OCI-LY1 (cell line): ENCODE results near the gene DENND5A.

ENCODE experiments used
- H2AFZ ChIP-seq: fragments of 200-600 bp; sonication (generic), shearing (Covaris generic); 2 replicates; pipeline ENCODE4 v1.6.0; 2014; ENCODE audit warnings: antibody characterized with exemption, mild to moderate bottlenecking, low read length
- H3F3A ChIP-seq: fragments of 200-600 bp; sonication (generic), shearing (Covaris generic); 2 replicates; pipeline ENCODE4 v1.6.0; 2014; ENCODE audit warnings: mild to moderate bottlenecking, antibody characterized with exemption, low read length, moderate library complexity; ENCODE audit not compliant: insufficient read depth
- H3K27ac ChIP-seq: fragments of 200-600 bp; sonication (generic); 2 replicates; pipeline ENCODE4 v1.5.1; 2014; ENCODE audit warnings: low read length, mixed run types, mild to moderate bottlenecking, low read depth; ENCODE audit not compliant: poor library complexity, severe bottlenecking
- H3K27me3 ChIP-seq: fragments of 200-600 bp; sonication (generic); 2 replicates; pipeline ENCODE4 v1.6.0; 2014; ENCODE audit warnings: antibody characterized with exemption, mild to moderate bottlenecking, low read length, moderate library complexity; ENCODE audit not compliant: insufficient read depth
- H3K36me3 ChIP-seq: fragments of 200-600 bp; sonication (generic); 2 replicates; pipeline ENCODE4 v1.6.1; 2014; ENCODE audit warnings: mild to moderate bottlenecking, antibody characterized with exemption, low read length, moderate library complexity, mixed read lengths; ENCODE audit not compliant: insufficient read depth
- H3K4me1 ChIP-seq: fragments of 200-600 bp; sonication (generic); 2 replicates; pipeline ENCODE4 v1.5.1; 2014; ENCODE audit warnings: mild to moderate bottlenecking, low read length, moderate library complexity; ENCODE audit not compliant: insufficient read depth, severe bottlenecking
- H3K4me2 ChIP-seq: fragments of 200-600 bp; sonication (generic), shearing (Covaris generic); 2 replicates; pipeline ENCODE4 v1.6.1; 2014; ENCODE audit warnings: low read length
- H3K4me3 ChIP-seq: fragments of 200-600 bp; sonication (generic); 2 replicates; pipeline ENCODE4 v1.5.1; 2014; ENCODE audit warnings: low read length, low read depth, mild to moderate bottlenecking, mixed read lengths; ENCODE audit not compliant: poor library complexity, severe bottlenecking
- H3K79me2 ChIP-seq: fragments of 200-600 bp; shearing (Covaris generic); 2 replicates; pipeline ENCODE4 v1.6.1; 2016; ENCODE audit warnings: mixed run types, low read length, mixed read lengths; ENCODE audit not compliant: insufficient read depth
- H3K9ac ChIP-seq: fragments of 200-600 bp; sonication (generic), shearing (Covaris generic); 2 replicates; pipeline ENCODE4 v1.6.1; 2014; ENCODE audit warnings: mild to moderate bottlenecking, low read length, mixed read lengths
- H3K9me2 ChIP-seq: fragments of 200-600 bp; sonication (generic), shearing (Covaris generic); 2 replicates; pipeline ENCODE4 v1.6.1; 2014; ENCODE audit warnings: low read depth, mild to moderate bottlenecking, low read length, mixed read lengths
- H3K9me3 ChIP-seq: fragments of 200-600 bp; shearing (Covaris generic); 2 replicates; pipeline ENCODE4 v1.6.1; 2014; ENCODE audit warnings: low read length, mixed read lengths
- H4K20me1 ChIP-seq: fragments of 200-600 bp; sonication (generic), shearing (Covaris generic); 2 replicates; pipeline ENCODE4 v1.6.0; 2016; ENCODE audit warnings: mild to moderate bottlenecking, low read length; ENCODE audit not compliant: insufficient read depth
- EZH2 ChIP-seq: fragments of 200-600 bp; sonication (generic), shearing (Covaris generic); IDR thresholded peaks from 2 replicates; pipeline ENCODE4 v1.8.0; 2017; ENCODE audit warnings: borderline replicate concordance, mixed run types, mild to moderate bottlenecking, antibody characterized with exemption, low read length, moderate library complexity, mixed read lengths
- TF ChIP-seq, protein P1 (sequence below): fragments of 200-600 bp; sonication (generic), shearing (Covaris generic); IDR thresholded peaks from 2 replicates; pipeline ENCODE4 v1.5.1; 2017; ENCODE audit warnings: mild to moderate bottlenecking, antibody characterized with exemption, low read length, moderate library complexity, mixed read lengths

Gene DENND5A

GRCh38 chr11:9089636-9090035 is 175.5 kb downstream of the DENND5A start:
- H3K36me3 ChIP-seq, result no peaks in the 10 kb centered on the region
- no peaks in the 10 kb centered on the region for H3F3A ChIP-seq
- H3K4me3 ChIP-seq, result no peak overlapping the region
- H3K9me3 ChIP-seq, result no peaks in the 10 kb centered on the region
- H3K27ac ChIP-seq, result no peak overlapping the region
- no peaks in the 10 kb centered on the region for H3K79me2 ChIP-seq
- no peak overlapping the region for H2AFZ ChIP-seq
- H3K9ac ChIP-seq, result no peak overlapping the region
- TF ChIP-seq, protein P1, sequence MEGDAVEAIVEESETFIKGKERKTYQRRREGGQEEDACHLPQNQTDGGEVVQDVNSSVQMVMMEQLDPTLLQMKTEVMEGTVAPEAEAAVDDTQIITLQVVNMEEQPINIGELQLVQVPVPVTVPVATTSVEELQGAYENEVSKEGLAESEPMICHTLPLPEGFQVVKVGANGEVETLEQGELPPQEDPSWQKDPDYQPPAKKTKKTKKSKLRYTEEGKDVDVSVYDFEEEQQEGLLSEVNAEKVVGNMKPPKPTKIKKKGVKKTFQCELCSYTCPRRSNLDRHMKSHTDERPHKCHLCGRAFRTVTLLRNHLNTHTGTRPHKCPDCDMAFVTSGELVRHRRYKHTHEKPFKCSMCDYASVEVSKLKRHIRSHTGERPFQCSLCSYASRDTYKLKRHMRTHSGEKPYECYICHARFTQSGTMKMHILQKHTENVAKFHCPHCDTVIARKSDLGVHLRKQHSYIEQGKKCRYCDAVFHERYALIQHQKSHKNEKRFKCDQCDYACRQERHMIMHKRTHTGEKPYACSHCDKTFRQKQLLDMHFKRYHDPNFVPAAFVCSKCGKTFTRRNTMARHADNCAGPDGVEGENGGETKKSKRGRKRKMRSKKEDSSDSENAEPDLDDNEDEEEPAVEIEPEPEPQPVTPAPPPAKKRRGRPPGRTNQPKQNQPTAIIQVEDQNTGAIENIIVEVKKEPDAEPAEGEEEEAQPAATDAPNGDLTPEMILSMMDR, result no peak
- TF ChIP-seq EZH2, result no peak
- H3K4me2 ChIP-seq, result no peak overlapping the region
- H4K20me1 ChIP-seq, result no peaks in the 10 kb centered on the region
- no peaks in the 10 kb centered on the region for H3K4me1 ChIP-seq
- H3K27me3 ChIP-seq, result peaks cover 8% of the 10 kb centered on the region; the same call in 1 of the 2 replicates
- no peaks in the 10 kb centered on the region for H3K9me2 ChIP-seq

- no peak overlapping the region for H2AFZ ChIP-seq
- no peaks in the 10 kb centered on the region for H3K4me1 ChIP-seq
- no peaks in the 10 kb centered on the region for H3K9me2 ChIP-seq
- H3F3A ChIP-seq, result no peaks in the 10 kb centered on the region
- H3K9me3 ChIP-seq, result no peaks in the 10 kb centered on the region
- H3K27ac ChIP-seq, result no peak overlapping the region
- H4K20me1 ChIP-seq, result no peaks in the 10 kb centered on the region
- H3K4me2 ChIP-seq, result no peak overlapping the region
- no peaks in the 10 kb centered on the region for H3K79me2 ChIP-seq
- no peaks in the 10 kb centered on the region for H3K36me3 ChIP-seq
- peaks cover 8% of the 10 kb centered on the region; the same call in 1 of the 2 replicates for H3K27me3 ChIP-seq
- H3K9ac ChIP-seq, result no peak overlapping the region
- TF ChIP-seq EZH2, result no peak
- TF ChIP-seq, protein P1, result no peak
- no peak overlapping the region for H3K4me3 ChIP-seq
These were observed 176.1 kb downstream of the DENND5A start for GRCh38 chr11:9089061-9089460.
